Ishikawa (cell line): ENCODE measurements around the gene GABRG1.

ENCODE experiments used
- CEBPB ChIP-seq: IDR thresholded peaks from 2 replicates; pipeline ENCODE4 v1.6.1; 2012
- EGR1 ChIP-seq: IDR thresholded peaks from 2 replicates; pipeline ENCODE4 v1.6.1; 2012
- FOXM1 ChIP-seq: IDR thresholded peaks from 2 replicates; pipeline ENCODE4 v1.6.1; 2012; ENCODE audit warnings: low read depth, borderline replicate concordance
- RAD21 ChIP-seq: IDR thresholded peaks from 2 replicates; pipeline ENCODE4 v1.6.1; 2012; ENCODE audit warnings: low read depth
- TF ChIP-seq, protein P1 (sequence below): IDR thresholded peaks from 2 replicates; pipeline ENCODE4 v1.6.1; 2012; ENCODE audit warnings: low read depth, mild to moderate bottlenecking

DNA sequence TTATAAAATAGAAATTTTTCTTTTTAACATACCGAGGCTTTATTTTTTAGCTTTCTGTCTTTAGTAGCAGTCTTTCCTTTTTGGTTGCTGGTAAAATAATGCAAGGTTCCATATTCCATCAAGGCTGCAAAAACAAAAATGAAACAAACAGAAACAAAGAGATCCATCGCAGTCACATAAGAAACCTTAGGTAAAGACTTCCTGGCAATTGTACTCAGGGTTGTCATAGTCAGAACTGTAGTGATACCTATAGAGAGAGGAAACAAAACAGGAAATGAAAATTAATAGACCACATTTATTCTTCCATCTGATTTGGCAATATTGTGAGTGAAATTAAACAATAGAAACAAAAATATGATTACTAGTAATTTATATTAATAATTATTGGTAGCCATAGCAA lies 72.5 kb downstream of the GABRG1 start:
- TF ChIP-seq, protein P1, sequence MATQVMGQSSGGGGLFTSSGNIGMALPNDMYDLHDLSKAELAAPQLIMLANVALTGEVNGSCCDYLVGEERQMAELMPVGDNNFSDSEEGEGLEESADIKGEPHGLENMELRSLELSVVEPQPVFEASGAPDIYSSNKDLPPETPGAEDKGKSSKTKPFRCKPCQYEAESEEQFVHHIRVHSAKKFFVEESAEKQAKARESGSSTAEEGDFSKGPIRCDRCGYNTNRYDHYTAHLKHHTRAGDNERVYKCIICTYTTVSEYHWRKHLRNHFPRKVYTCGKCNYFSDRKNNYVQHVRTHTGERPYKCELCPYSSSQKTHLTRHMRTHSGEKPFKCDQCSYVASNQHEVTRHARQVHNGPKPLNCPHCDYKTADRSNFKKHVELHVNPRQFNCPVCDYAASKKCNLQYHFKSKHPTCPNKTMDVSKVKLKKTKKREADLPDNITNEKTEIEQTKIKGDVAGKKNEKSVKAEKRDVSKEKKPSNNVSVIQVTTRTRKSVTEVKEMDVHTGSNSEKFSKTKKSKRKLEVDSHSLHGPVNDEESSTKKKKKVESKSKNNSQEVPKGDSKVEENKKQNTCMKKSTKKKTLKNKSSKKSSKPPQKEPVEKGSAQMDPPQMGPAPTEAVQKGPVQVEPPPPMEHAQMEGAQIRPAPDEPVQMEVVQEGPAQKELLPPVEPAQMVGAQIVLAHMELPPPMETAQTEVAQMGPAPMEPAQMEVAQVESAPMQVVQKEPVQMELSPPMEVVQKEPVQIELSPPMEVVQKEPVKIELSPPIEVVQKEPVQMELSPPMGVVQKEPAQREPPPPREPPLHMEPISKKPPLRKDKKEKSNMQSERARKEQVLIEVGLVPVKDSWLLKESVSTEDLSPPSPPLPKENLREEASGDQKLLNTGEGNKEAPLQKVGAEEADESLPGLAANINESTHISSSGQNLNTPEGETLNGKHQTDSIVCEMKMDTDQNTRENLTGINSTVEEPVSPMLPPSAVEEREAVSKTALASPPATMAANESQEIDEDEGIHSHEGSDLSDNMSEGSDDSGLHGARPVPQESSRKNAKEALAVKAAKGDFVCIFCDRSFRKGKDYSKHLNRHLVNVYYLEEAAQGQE, result no peak
- TF ChIP-seq FOXM1 (no peak), EGR1 (no peak), RAD21 (no peak), CEBPB (no peak)
